Muscle layer of colon (tissue), 2 donors: ENCODE results near the gene SMIM20.
"Not testable (repeated sequence)": the region's sequence is repeated elsewhere in the genome, so short reads cannot be mapped to it uniquely, and the experiment has no call there.

Source experiments
- H3K27ac ChIP-seq: one replicate; pipeline ENCODE4 v1.7.0; 2013; ENCODE audit warnings: low read depth, mild to moderate bottlenecking, low read length, moderate library complexity
- H3K27me3 ChIP-seq, 2 donors: one replicate each; pipeline ENCODE4 v1.7.0; 2013; ENCODE audit warnings: low read length in 2 of 2, mild to moderate bottlenecking in 2 of 2; ENCODE audit not compliant: insufficient read depth in 2 of 2, control insufficient read depth in 1 of 2
- H3K36me3 ChIP-seq: one replicate; pipeline ENCODE4 v1.7.0; 2013; ENCODE audit warnings: mild to moderate bottlenecking, low read length; ENCODE audit not compliant: insufficient read depth
- H3K4me1 ChIP-seq: one replicate; pipeline ENCODE4 v1.7.0; 2013; ENCODE audit warnings: mild to moderate bottlenecking, low read length; ENCODE audit not compliant: insufficient read depth
- H3K4me3 ChIP-seq, 2 donors: one replicate each; pipeline ENCODE4 v1.7.0; 2013; ENCODE audit warnings: low read length in 2 of 2, low read depth in 1 of 2, mild to moderate bottlenecking in 1 of 2, moderate library complexity in 1 of 2
- H3K9ac ChIP-seq: one replicate; pipeline ENCODE4 v1.7.0; 2013; ENCODE audit warnings: low read length
- H3K9me3 ChIP-seq: one replicate; pipeline ENCODE4 v1.7.0; 2013; ENCODE audit warnings: mild to moderate bottlenecking, low read length
- donor health status: abdominal sarcoma.
- donor health status: Adenocarcinoma of cecum.

SMIM20 gene

DNA sequence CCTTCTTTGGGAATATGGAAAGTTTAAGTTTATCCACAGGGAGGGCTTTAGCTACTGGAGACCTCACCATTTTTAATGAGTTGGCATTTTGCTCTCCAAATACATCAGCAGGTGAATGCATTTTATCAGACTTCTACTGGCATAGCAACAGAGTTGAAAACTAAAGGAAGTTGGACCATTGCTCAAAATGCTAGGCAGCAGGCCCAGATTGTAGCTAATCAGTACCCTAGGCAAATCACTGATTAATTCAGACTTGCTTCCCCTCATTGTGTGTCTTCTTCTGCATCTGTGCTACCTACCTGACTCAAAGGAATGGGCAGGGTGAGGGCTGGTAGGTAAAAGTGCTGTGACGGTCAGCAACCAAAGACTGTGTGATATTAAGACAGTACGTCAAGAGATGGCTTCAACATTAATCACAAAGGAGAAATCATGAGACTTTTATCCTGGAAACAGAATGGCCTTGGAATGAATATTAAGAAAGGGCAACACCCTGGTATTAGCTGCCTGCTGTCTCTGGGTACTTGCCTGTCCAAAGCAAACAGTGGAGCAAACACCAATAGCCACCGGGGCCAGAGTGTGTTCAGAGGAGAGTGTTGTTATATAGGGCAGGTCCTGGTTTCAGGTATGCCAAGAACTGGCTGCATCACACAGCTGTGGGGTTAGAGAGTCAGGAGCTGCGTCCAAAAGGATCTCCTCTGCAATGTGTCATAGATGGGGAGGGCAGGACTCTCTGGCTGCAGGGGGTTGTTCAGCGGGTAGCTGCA is 17.1 kb upstream of the SMIM20 start:
- Histone ChIP-seq H3K4me3 (no peak overlapping the region), H3K36me3 (no peaks in the 10 kb centered on the region), H3K27me3 (no peaks in the 10 kb centered on the region), H3K27ac (no peak overlapping the region), H3K9me3 (no peaks in the 10 kb centered on the region), H3K4me1 (no peaks in the 10 kb centered on the region), H3K9ac (no peak overlapping the region)

DNA sequence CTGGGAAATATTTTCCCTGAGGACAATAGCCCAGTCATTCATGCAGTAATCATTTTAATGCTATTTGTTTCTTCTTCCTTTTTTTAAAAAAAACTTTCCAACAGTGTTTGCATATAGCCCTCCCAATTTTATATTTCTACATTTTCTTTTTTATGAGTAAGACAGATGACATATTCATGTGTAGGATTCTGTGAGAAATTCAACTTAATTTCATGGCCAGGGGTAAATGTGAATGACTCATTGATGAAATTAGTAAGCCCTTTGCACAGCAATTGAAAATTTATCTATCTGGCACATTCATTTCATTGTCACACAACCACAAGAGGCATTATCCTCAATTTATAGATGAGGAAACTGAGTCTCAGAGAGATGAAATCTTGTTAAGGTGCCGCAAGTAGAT is 13.7 kb upstream of the SMIM20 start:
- Histone ChIP-seq H3K27ac (no peak overlapping the region), H3K4me1 (no peaks in the 10 kb centered on the region), H3K4me3 (no peak overlapping the region), H3K27me3 (no peaks in the 10 kb centered on the region), H3K36me3 (no peaks in the 10 kb centered on the region), H3K9me3 (no peaks in the 10 kb centered on the region), H3K9ac (no peak overlapping the region)

DNA sequence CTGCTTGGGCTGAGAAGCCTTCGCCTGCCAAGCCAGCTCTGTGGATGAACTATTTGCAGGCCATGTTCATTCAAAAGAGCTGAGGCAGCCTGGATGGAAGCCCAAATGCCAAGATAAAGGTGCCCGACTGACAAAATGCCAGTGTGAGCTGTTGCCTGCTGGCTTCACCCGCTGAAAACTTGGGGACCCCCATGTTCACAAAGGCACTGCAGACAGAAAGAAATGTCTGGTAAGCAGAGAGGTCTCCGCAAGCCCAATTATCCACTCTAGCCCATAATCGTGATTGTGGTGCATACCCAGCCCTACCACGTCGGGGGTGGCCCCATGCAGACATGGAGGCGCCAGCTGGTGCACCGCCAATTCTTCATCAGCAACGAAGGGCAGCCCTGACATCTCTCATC is 13.0 kb upstream of the SMIM20 start:
- Histone ChIP-seq H3K4me3 (no peak overlapping the region), H3K27me3 (no peaks in the 10 kb centered on the region), H3K4me1 (no peaks in the 10 kb centered on the region), H3K27ac (no peak overlapping the region), H3K9me3 (no peaks in the 10 kb centered on the region), H3K9ac (no peak overlapping the region), H3K36me3 (no peaks in the 10 kb centered on the region)

DNA sequence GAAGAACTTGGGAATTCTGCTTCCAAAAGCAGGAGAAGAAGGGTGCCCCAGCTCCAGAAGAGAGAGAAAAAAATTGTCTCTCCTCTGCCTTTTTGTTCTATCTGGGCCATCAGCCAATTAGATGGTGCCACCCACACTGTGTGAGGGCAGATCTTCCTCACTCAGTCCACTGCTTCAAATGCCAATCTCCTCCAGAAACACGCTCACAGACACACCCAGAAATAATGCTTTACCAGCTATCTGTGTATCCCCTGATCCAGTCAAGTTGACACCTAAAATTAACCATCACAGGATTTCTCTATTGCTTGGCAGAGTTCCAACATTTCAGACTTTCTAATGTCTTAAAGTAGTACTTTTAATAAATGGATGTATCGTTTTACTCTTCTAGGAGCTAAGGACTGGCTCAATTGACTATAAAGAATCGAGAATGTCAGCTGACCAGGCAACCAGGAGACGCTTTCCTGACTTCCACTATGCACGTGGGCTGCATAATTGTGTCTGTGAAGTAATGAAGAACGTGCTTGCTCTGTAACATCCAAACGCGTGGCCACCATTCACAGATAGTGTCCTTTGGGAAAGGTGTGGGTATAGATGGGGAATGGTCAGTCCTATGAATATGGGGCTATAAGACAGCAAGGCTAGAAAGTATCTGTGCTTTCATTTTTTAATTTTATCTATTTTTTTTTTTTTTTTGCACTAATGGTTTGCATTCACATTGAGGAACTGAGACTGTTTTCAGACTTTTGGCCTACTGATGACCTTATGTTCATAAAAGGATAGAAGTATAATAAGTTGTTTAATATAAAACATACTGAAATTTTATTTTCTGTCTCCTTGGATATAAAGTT is 9.9 kb upstream of the SMIM20 start:
- H3K9ac ChIP-seq, result no peak overlapping the region
- H3K27ac ChIP-seq, result no peak overlapping the region
- no peaks in the 10 kb centered on the region for H3K4me1 ChIP-seq

DNA sequence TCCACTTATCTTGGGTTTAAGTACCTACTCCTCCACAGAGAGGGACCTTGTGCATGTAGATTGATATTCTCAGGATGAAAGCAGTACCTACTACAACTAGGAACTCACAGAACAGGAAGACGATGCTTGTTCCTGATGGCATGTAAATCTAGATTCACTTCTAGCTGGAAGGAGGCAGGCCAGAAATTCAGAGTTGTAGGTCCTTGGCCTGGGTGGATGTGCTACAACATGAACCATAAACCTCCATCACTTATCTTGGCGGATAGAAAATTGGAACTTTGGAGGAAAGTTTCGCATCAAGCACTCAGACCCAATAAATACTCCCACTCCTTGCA is 9.3 kb upstream of the SMIM20 start:
- Histone ChIP-seq H3K4me3 (no peak overlapping the region), H3K27ac (no peak overlapping the region), H3K27me3 (no peaks in the 10 kb centered on the region), H3K4me1 (no peaks in the 10 kb centered on the region), H3K9me3 (no peaks in the 10 kb centered on the region), H3K9ac (no peak overlapping the region), H3K36me3 (no peaks in the 10 kb centered on the region)

More for the DNA sequence above, 9.9 kb upstream of the SMIM20 start:
- Histone ChIP-seq H3K9me3 (no peaks in the 10 kb centered on the region), H3K27me3 (no peaks in the 10 kb centered on the region), H3K36me3 (no peaks in the 10 kb centered on the region), H3K4me3 (no peak overlapping the region)

DNA sequence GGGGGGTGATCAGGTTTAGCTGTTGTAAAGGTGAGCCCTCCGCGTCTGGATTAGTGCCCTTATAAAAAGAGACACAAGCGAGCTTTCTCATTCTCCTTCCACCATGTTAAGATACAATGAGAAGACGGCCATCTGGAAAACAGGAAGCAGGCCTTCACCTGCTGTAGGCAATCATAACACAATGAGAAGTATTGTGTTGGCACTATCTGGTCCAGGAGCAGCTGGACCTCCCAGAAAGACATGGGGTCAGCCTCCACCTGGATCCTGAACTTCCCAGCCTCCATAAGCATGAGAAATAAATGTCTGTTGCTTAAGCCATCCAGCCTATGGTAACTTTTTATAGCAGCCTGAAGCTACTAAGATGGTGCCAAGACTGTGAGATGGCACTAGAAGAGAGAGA is 8.6 kb upstream of the SMIM20 start:
- no peak overlapping the region for H3K27ac ChIP-seq
- H3K4me3 ChIP-seq, result no peak overlapping the region
- H3K9ac ChIP-seq, result no peak overlapping the region
- no peaks in the 10 kb centered on the region for H3K27me3 ChIP-seq
- H3K9me3 ChIP-seq, result no peaks in the 10 kb centered on the region
- H3K4me1 ChIP-seq, result no peaks in the 10 kb centered on the region
- H3K36me3 ChIP-seq, result no peaks in the 10 kb centered on the region

DNA sequence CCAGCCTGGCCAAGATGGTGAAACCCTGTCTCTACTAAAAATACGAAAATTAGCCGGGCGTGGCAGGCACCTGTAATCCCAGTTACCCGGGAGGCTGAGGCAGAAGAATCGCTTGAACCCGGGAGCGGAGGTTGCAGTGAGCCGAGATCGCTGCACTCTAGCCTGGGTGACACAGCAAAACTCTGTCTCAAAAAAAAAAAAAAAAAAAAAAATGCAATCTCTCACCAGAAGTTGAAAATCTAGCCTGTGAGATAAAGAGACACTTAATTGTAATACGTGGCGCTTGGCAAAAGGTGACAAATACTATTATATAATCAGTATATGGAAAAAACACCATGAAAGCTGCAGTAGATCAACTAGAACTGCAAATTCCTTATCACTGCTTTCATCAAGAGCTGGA is 7.9 kb upstream of the SMIM20 start:
- H3K9ac ChIP-seq, H3K4me1 ChIP-seq, H3K27ac ChIP-seq, H3K27me3 ChIP-seq, H3K36me3 ChIP-seq, H3K9me3 ChIP-seq, H3K4me3 ChIP-seq: not testable (repeated sequence)

DNA sequence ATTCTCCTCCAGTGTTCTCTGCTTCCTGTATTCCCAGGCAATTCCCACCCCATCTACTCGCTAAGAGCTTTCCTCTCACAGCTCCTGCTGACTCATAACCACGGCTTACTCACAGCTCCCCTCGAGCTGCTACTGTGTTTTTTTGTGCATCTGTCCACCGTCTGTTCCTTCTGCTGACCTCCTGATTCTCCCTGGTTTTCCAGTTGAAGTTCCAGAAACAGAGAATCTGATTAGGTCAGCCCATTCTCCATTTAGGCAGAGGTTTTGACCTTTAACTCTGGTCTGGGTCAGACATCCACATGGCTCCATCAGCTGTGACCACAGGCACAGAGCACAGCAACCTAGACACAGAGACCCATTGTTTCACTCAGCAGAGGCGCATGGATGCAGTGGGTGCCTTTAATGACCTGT is 5.5 kb upstream of the SMIM20 start:
- Histone ChIP-seq H3K27me3 (no peaks in the 10 kb centered on the region), H3K4me1 (peaks cover 7% of the 10 kb centered on the region), H3K36me3 (no peaks in the 10 kb centered on the region), H3K27ac (no peak overlapping the region), H3K4me3 (no peak overlapping the region), H3K9ac (no peak overlapping the region), H3K9me3 (no peaks in the 10 kb centered on the region)

DNA sequence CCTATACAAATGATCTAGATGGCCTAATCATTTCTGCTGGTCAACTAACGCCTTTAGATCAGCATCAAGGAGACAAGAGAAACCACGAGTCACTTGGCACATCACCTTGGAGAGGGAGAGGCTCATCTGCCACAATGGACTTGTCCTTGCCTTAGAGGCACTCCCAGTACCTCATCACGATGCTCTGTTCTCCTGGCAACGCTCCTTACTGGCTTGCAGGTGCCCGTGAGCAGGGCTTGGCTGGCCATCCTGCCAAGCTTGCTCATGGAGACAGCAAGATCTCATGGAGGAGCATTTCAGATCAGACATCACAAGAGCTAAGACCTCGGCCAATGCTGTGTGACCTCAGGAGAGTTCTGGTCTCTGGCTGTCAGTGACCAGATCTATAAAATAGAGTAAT is 2.7 kb upstream of the SMIM20 start:
- Histone ChIP-seq H3K27ac (no peak overlapping the region), H3K9me3 (no peaks in the 10 kb centered on the region), H3K4me1 (peaks cover 20% of the 10 kb centered on the region), H3K36me3 (no peaks in the 10 kb centered on the region), H3K9ac (no peak overlapping the region), H3K27me3 (no peaks in the 10 kb centered on the region), H3K4me3 (no peak overlapping the region)

DNA sequence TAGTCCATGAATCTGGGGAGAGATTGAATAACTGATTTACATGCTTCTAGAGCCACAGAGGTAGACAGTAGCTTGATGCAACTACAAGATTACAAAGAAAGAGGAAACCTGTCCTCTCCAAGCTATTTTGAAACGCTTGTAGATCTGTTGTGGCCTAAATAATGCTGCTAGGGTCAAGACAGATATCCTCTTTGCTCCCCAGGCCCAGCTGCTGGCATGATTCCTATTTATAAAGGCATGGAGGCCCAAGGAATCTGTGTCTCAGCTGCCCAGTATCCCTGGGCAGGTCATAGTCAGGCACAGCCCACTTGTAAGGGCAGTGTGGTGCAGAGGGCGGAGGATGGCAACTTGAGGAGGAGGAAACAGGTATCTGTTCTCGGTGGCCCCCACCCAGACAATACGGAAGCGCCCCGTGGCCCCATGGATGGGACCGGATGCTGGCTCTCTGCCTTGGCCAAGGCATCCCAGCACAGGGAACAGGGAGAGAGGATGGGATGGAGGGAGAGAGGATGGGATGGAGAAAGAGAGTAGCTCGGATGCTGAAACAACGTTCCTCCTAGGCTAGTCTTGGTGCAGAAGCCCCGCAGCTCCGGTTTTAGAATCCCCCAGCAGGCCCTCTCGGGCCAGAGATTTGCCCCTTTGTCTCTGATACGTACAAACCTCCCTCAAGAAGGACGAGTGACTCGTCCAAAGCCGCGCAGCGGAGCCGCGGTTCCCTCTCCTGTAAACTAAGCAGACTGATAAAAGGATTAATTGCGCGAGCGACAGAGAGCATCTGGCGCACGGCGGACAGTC is 767 bp upstream of the SMIM20 start:
- Histone ChIP-seq H3K9ac (peak overlapping the region; percentile 91), H3K27ac (peak overlapping the region; percentile 48), H3K9me3 (no peaks in the 10 kb centered on the region)

DNA sequence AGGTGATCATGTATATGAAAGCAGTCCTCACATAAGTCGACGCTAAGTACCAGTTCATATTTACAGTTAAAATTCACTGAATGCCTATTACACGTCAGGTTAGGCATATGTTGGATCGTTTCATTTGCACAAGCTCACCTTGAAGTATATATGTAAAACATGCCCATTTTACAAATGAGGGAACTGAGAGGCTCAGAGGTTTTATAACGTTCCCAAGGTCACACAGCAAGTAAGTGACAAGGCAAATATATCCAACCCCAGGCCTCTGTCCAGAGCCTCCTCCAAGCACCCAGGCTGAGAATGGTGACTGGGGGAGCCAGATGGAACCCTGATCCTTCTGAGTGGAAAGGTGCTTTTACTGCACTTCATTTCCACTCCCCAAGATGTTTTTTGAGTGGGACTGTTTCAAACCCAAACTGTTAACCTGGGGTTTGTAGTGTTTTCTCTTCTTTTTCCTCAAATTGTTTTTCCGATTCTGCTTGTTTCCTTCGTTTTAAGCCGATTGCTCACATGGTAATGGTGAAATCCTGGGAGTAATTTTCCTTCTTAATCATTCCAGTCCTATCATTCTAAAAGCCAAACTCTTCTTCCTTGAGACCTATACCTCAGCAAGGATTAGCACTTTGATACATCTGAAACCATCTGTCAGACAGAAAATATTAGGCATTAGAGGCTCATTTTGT is 791 bp downstream of the SMIM20 start:
- H3K9me3 ChIP-seq, result no peaks in the 10 kb centered on the region
- H3K27me3 ChIP-seq, result no peaks in the 10 kb centered on the region
- peak overlapping the region; percentile 23 for H3K9ac ChIP-seq
- H3K4me3 ChIP-seq, result peak overlapping the region; percentile 73 to 87
- H3K4me1 ChIP-seq, result peaks cover 20% of the 10 kb centered on the region
- H3K36me3 ChIP-seq, result no peaks in the 10 kb centered on the region
- H3K27ac ChIP-seq, result peak overlapping the region; percentile 48

More for the DNA sequence above, 767 bp upstream of the SMIM20 start:
- Histone ChIP-seq H3K27me3 (no peaks in the 10 kb centered on the region), H3K4me1 (peaks cover 20% of the 10 kb centered on the region), H3K36me3 (no peaks in the 10 kb centered on the region), H3K4me3 (peak overlapping the region; percentile 73 to 87)
